ENCODE results near the gene KCNS1. TPM values are rescaled to one million over a fixed set of nuclear protein-coding genes. Genes with fewer than 3 reads are reported as not detected.

The KCNS1 gene
- total and polyA plus RNA-seq, 8 donors: 0.30 TPM; not detected in 7

- Histone ChIP-seq H3K27me3 (peaks cover 0 to 27% (median 0%) of the 10 kb centered on the region in 3 donors), H3K9me3 (no peaks in the 10 kb centered on the region), H3K4me3 (no peak overlapping the region), H3K27ac (no peak overlapping the region), H3K4me1 (peaks cover 0 to 9% (median 0%) of the 10 kb centered on the region in 4 donors), H3K36me3 (no peaks in the 10 kb centered on the region)
- 28 to 36% (median 30%) methylated on average over 20 of the region's 20 CpGs for WGBS, 5 donors
- peak; percentile 39 to 62 for DNase-seq
- TF ChIP-seq POLR2A (IDR thresholded peaks at IDR 0.05): no peak
- TF ChIP-seq CTCF (IDR thresholded peaks at IDR 0.05): peak in 4 of 7 experiments; percentile 15 to 55 (median 34)
- intact Hi-C loops (cut with DNase I; ENCODE audit: low total_unique reads): loop anchor here (10.0 kb wide), 1 partner anchor 146 kb away; no protein-coding TSS in a partner anchor
Measured at GRCh38 chr20:45138561-45139300, 37.8 kb upstream of the KCNS1 start.

GRCh38 chr20:45136911-45137310 lies 36.0 kb upstream of the KCNS1 start:
- H3K27ac ChIP-seq: no peak overlapping the region
- DNase-seq: no peak
- H3K27me3 ChIP-seq: peaks cover 0 to 32% (median 0%) of the 10 kb centered on the region in 3 donors
- H3K4me3 ChIP-seq: no peak overlapping the region
- H3K36me3 ChIP-seq: no peaks in the 10 kb centered on the region
- peaks cover 0 to 9% (median 0%) of the 10 kb centered on the region in 4 donors for H3K4me1 ChIP-seq
- H3K9me3 ChIP-seq: no peaks in the 10 kb centered on the region
- intact Hi-C loops (cut with DNase I; ENCODE audit: low total_unique reads): loop anchor here (10.0 kb wide), 1 partner anchor 148 kb away; no protein-coding TSS in a partner anchor
- 62 to 82% (median 71%) methylated on average over 1 to 2 of the region's 2 CpGs for WGBS, 5 donors
- TF ChIP-seq CTCF (IDR thresholded peaks at IDR 0.05) (no peak), EP300 (IDR thresholded peaks at IDR 0.05) (no peak), POLR2AphosphoS5 (IDR thresholded peaks at IDR 0.05) (no peak), POLR2A (IDR thresholded peaks at IDR 0.05) (no peak)

- Histone ChIP-seq H3K4me3 (no peak overlapping the region), H3K36me3 (no peaks in the 10 kb centered on the region), H3K4me1 (no peaks in the 10 kb centered on the region), H3K27ac (no peak overlapping the region), H3K9me3 (peaks cover 0 to 4% (median 0%) of the 10 kb centered on the region in 4 donors), H3K27me3 (peaks cover 0 to 39% (median 8%) of the 10 kb centered on the region in 3 donors)
- 56 to 81% (median 72%) methylated on average over 2 of the region's 2 CpGs for WGBS, 5 donors
- TF ChIP-seq EP300 (IDR thresholded peaks at IDR 0.05): no peak
- no peak for TF ChIP-seq POLR2A (IDR thresholded peaks at IDR 0.05)
- TF ChIP-seq POLR2AphosphoS5 (IDR thresholded peaks at IDR 0.05): no peak
- no peak for TF ChIP-seq CTCF (IDR thresholded peaks at IDR 0.05)
- intact Hi-C loops (cut with DNase I; ENCODE audit: low total_unique reads): no loop called here
- DNase-seq: no peak
Measured at GRCh38 chr20:45128099-45128498, 27.2 kb upstream of the KCNS1 start.

GRCh38 chr20:45124365-45124764 lies 23.4 kb upstream of the KCNS1 start, which contains the start of gene WFDC12:
Gene WFDC12, minus strand, starts transcription at chr20:45124465. Its CDS starts 18 bp downstream, at chr20:45124447.
- DNase-seq: no peak
- 79 to 86% (median 83%) methylated on average over 6 of the region's 6 CpGs for WGBS, 5 donors
- no peak within 1 kb of the TSS for H3K4me3 ChIP-seq
- H3K9me3 ChIP-seq: peaks cover 0 to 4% (median 0%) of the 10 kb centered on the region in 4 donors
- H3K27me3 ChIP-seq: peaks cover 0 to 36% (median 8%) of the 10 kb centered on the region in 3 donors
- intact Hi-C loops (cut with DNase I; ENCODE audit: low total_unique reads): no loop called here
- TF ChIP-seq EP300 (IDR thresholded peaks at IDR 0.05): no peak
- TF ChIP-seq CTCF (IDR thresholded peaks at IDR 0.05): no peak
- no peak within 1 kb of the TSS for H3K27ac ChIP-seq
- H3K4me1 ChIP-seq: no peaks in the 10 kb centered on the region
- no peaks in the 10 kb centered on the region for H3K36me3 ChIP-seq

Data from stomach (tissue), 9 donors.